ENCODE measurements around the gene ZCCHC7. TPM values are rescaled to one million over a fixed set of nuclear protein-coding genes. Genes with fewer than 3 reads are reported as not detected.
"Not testable (repeated sequence)": the region's sequence is repeated elsewhere in the genome, so short reads cannot be mapped to it uniquely, and the experiment has no call there.

The ZCCHC7 gene
- polyA plus RNA-seq, 2 of the 4 experiments (the other 2 are of a cell fraction) = 15.7 to 30.0 TPM

- no peak for TF ChIP-seq HES2 (IDR thresholded peaks at IDR 0.05)
- no peak for TF ChIP-seq PBX3 (IDR thresholded peaks at IDR 0.05)
Measured at GRCh38 chr9:37079370-37080164, 40.8 kb upstream of the ZCCHC7 start (continued).

GRCh38 chr9:37080165-37080628, 40.2 kb upstream of the ZCCHC7 start:
- DNase-seq (ENCODE audit: low read depth in 1 of 2, low spot score in 1 of 2); H3K9me3 ChIP-seq; FAIRE-seq; H3K4me1 ChIP-seq: not testable (repeated sequence)
- H3K4me3 ChIP-seq = peak overlapping the region; percentile 79
- WGBS (ENCODE audit: missing lambda C conversion rate) = 9% methylated on average over 20 of the region's 32 CpGs
- peak; percentile 55 to 75 for ATAC-seq
- ChIA-PET CTCF (interaction anchor here (0.9 to 1.6 kb wide), 4 partner anchors 24 to 249 kb away, joined by 3 to 5 read pairs (median 4); no protein-coding TSS in a partner anchor), POLR2A (interaction anchor here (2.7 kb wide), 1 partner anchor 40 kb away, joined by 20 read pairs; the partner anchor contains the start of gene ZCCHC7)
- H3K4me2 ChIP-seq = peak overlapping the region; percentile 92
- H3K27ac ChIP-seq = peak overlapping the region; percentile 83 to 96

GRCh38 chr9:37081507-37081906, 38.9 kb upstream of the ZCCHC7 start:
- not testable (repeated sequence) for H3K4me1 ChIP-seq; H3K9me3 ChIP-seq; ATAC-seq; FAIRE-seq; H3K4me3 ChIP-seq; DNase-seq (ENCODE audit: low read depth in 1 of 2, low spot score in 1 of 2); H3K27ac ChIP-seq
- ChIA-PET CTCF (interaction anchor here (1.0 kb wide), 1 partner anchor 55 kb away, joined by 3 read pairs; no protein-coding TSS in a partner anchor), POLR2A (interaction anchor here (2.7 kb wide), 1 partner anchor 39 kb away, joined by 20 read pairs; the partner anchor contains the start of gene ZCCHC7)
- 95% methylated on average over 20 of the region's 20 CpGs for WGBS (ENCODE audit: missing lambda C conversion rate)
- peak overlapping the region; percentile 92 for H3K4me2 ChIP-seq

GRCh38 chr9:37082214-37082765, 38.1 kb upstream of the ZCCHC7 start:
- WGBS (ENCODE audit: missing lambda C conversion rate) = 68% methylated on average over 4 of the region's 4 CpGs
- ChIA-PET CTCF (interaction anchor here (1.0 kb wide), 1 partner anchor 56 kb away, joined by 3 read pairs; no protein-coding TSS in a partner anchor), POLR2A (no interaction called here)

GRCh38 chr9:37083654-37084053, 36.7 kb upstream of the ZCCHC7 start:
- no peak overlapping the region for H3K4me2 ChIP-seq
- H3K27ac ChIP-seq = no peak overlapping the region
- H3K4me1 ChIP-seq = peaks cover 6% of the 10 kb centered on the region; the same call in 2 of the 3 replicates
- POLR2A ChIA-PET = no interaction called here
- no peak for ATAC-seq
- no peak overlapping the region for H3K4me3 ChIP-seq
- DNase-seq (ENCODE audit: low read depth in 1 of 2, low spot score in 1 of 2) = no peak
- FAIRE-seq = no peak
- CTCF ChIA-PET = interaction anchor here (1.8 kb wide), 1 partner anchor 13 kb away, joined by 4 read pairs; no protein-coding TSS in a partner anchor
- H3K9me3 ChIP-seq = peaks cover 7% of the 10 kb centered on the region; the same call in 2 of the 3 replicates
- TF ChIP-seq HDAC2 (IDR thresholded peaks at IDR 0.05) = no peak
- no peak for TF ChIP-seq EP300 (IDR thresholded peaks at IDR 0.05)
- TF ChIP-seq NPAS2 (CRISPR knock-in tag; IDR thresholded peaks at IDR 0.05; ENCODE audit: borderline replicate concordance) = no peak
- TF ChIP-seq SREBF2 (IDR thresholded peaks at IDR 0.05) = no peak
- TF ChIP-seq HEYL (CRISPR knock-in tag; IDR thresholded peaks at IDR 0.05) = no peak
- no peak for TF ChIP-seq ZC3H11A (IDR thresholded peaks at IDR 0.05)
- no peak for TF ChIP-seq EHF (CRISPR knock-in tag; IDR thresholded peaks at IDR 0.05)
- TF ChIP-seq ELK1 (IDR thresholded peaks at IDR 0.05; ENCODE audit: low read depth, low read length) = no peak
- no peak for TF ChIP-seq RFX5 (IDR thresholded peaks at IDR 0.05)
- no peak for TF ChIP-seq CTCF (IDR thresholded peaks at IDR 0.05)
- TF ChIP-seq PBX3 (IDR thresholded peaks at IDR 0.05) = no peak
- TF ChIP-seq RNF2 (IDR thresholded peaks at IDR 0.05; ENCODE audit: borderline replicate concordance, low read depth) = no peak

More at GRCh38 chr9:37082214-37082765, 38.1 kb upstream of the ZCCHC7 start:
- FAIRE-seq (no peak), ATAC-seq (no peak), DNase-seq (ENCODE audit: low read depth in 1 of 2, low spot score in 1 of 2) (no peak)
- H3K27ac ChIP-seq = no peak overlapping the region
- H3K9me3 ChIP-seq = peaks cover 10% of the 10 kb centered on the region; the same call in 2 of the 3 replicates
- H3K4me1 ChIP-seq = peaks cover 6% of the 10 kb centered on the region; the same call in 2 of the 3 replicates
- TF ChIP-seq NR3C1 (IDR thresholded peaks at IDR 0.05) (no peak), ZSCAN20 (CRISPR knock-in tag; IDR thresholded peaks at IDR 0.05) (no peak), GATA3 (IDR thresholded peaks at IDR 0.05; ENCODE audit: borderline replicate concordance) (no peak), CHD4 (IDR thresholded peaks at IDR 0.05; ENCODE audit: borderline replicate concordance) (no peak), MYC (IDR thresholded peaks at IDR 0.05; ENCODE audit: borderline replicate concordance, low read length) (no peak), CBX8 (IDR thresholded peaks at IDR 0.05) (no peak), CBX2 (IDR thresholded peaks at IDR 0.05; ENCODE audit: borderline replicate concordance, low read depth) (no peak), MAZ (IDR thresholded peaks at IDR 0.05; ENCODE audit: borderline replicate concordance, low read depth, low read length) (no peak), PBX3 (IDR thresholded peaks at IDR 0.05) (no peak)
- H3K4me3 ChIP-seq = no peak overlapping the region
- no peak overlapping the region for H3K4me2 ChIP-seq
